Activated CD4-positive, alpha-beta memory T cell treated with anti-CD3 and anti-CD28 coated beads, Interleukin-2, amount 10 ng/mL, durations not matched to agents 7 days and 5 days (primary cell): ENCODE measurements around the gene DDN. TPM values are rescaled to one million over a fixed set of nuclear protein-coding genes. Genes with fewer than 3 reads are reported as not detected.

ENCODE experiments used
- CTCF ChIA-PET: fragments of 350-600 bp; sonication (Branson Sonifier 250); formaldehyde crosslinking; loops from one replicate; lab custom pipeline; 2021; ENCODE audit warnings: antibody characterized with exemption, inconsistent platforms; lab: Charles Lee
- POLR2A ChIA-PET: fragments of 350-600 bp; sonication (Branson Sonifier 250); formaldehyde crosslinking; loops from one replicate; lab custom pipeline; 2021; ENCODE audit warnings: antibody characterized with exemption; lab: Charles Lee
- DNase-seq: peaks from one replicate; pipeline ENCODE4 v3.0.0-alpha.2; 2020
- H3K27ac Mint-ChIP-seq: one replicate; pipeline ENCODE4 v1.8.0; 2021; ENCODE audit warnings: mild to moderate bottlenecking, mixed read lengths
- H3K27me3 Mint-ChIP-seq: one replicate; pipeline ENCODE4 v1.8.0; 2021; ENCODE audit warnings: mixed read lengths
- H3K36me3 Mint-ChIP-seq: one replicate; pipeline ENCODE4 v1.8.0; 2021; ENCODE audit warnings: low read depth, mixed read lengths
- H3K4me1 Mint-ChIP-seq: one replicate; pipeline ENCODE4 v1.8.0; 2021; ENCODE audit warnings: mixed read lengths
- H3K4me3 Mint-ChIP-seq: one replicate; pipeline ENCODE4 v1.8.0; 2021; ENCODE audit warnings: mild to moderate bottlenecking, mixed read lengths
- H3K9me3 Mint-ChIP-seq: one replicate; pipeline ENCODE4 v1.8.0; 2021; ENCODE audit warnings: mixed read lengths
- total RNA-seq, 2 experiments: library from RNA; stranded (reverse); gene quantifications; one replicate each; pipeline ENCODE4 v1.2.3, GENCODE V29; 2021

The DDN gene
- under 1 TPM; 0.23 TPM for total RNA-seq

GRCh38 chr12:48999371-49000131 is at the start of gene DDN:
DDN (minus strand) TSS chr12:48999375; CDS start chr12:48999287, 88 bp downstream.
- DNase-seq, result peak; percentile 43
- Mint-ChIP-seq H3K27ac (no peak within 1 kb of the TSS), H3K9me3 (no peaks in the 10 kb centered on the region), H3K4me1 (peaks cover 33% of the 10 kb centered on the region), H3K36me3 (peaks cover 33% of the 10 kb centered on the region), H3K4me3 (peak within 1 kb of the TSS; percentile 56), H3K27me3 (peaks cover 42% of the 10 kb centered on the region)
- CTCF ChIA-PET, result interaction anchor here (1.1 to 10.7 kb wide), 7 partner anchors 11 to 95 kb away, joined by 3 to 116 read pairs (median 7); partner anchors contain the start of genes DHH and PRKAG1
- POLR2A ChIA-PET, result interaction anchor here (0.7 to 8.2 kb wide), 8 partner anchors 9 to 147 kb away, joined by 3 to 96 read pairs (median 4); partner anchors contain the start of genes PRKAG1 and WNT1

- CTCF ChIA-PET, result interaction anchor here (1.0 kb wide), 1 partner anchor 15 kb away, joined by 3 read pairs; no protein-coding TSS in a partner anchor
- H3K36me3 Mint-ChIP-seq, result peaks cover 93% of the 10 kb centered on the region
Observed at GRCh38 chr12:49048953-49049352, 49.8 kb upstream of the DDN start.

GRCh38 chr12:49046129-49046895 is 47.1 kb upstream of the DDN start:
- H3K27ac Mint-ChIP-seq, result no peak overlapping the region
- CTCF ChIA-PET, result interaction anchor here (0.7 to 1.5 kb wide), 3 partner anchors 17 to 29 kb away, joined by 3 to 6 read pairs (median 4); no protein-coding TSS in a partner anchor
- peaks cover 91% of the 10 kb centered on the region for H3K36me3 Mint-ChIP-seq
- POLR2A ChIA-PET, result interaction anchor here (1.4 to 1.6 kb wide), 2 partner anchors 12 to 26 kb away, joined by 5 read pairs; no protein-coding TSS in a partner anchor
- H3K27me3 Mint-ChIP-seq, result no peaks in the 10 kb centered on the region
- DNase-seq, result no peak
- H3K4me1 Mint-ChIP-seq, result peaks cover 5% of the 10 kb centered on the region
- H3K9me3 Mint-ChIP-seq, result no peaks in the 10 kb centered on the region
- no peak overlapping the region for H3K4me3 Mint-ChIP-seq

More at GRCh38 chr12:49048953-49049352, 49.8 kb upstream of the DDN start:
- Mint-ChIP-seq H3K27me3 (no peaks in the 10 kb centered on the region), H3K9me3 (no peaks in the 10 kb centered on the region), H3K27ac (no peak overlapping the region), H3K4me3 (no peak overlapping the region), H3K4me1 (peaks cover 3% of the 10 kb centered on the region)
- no peak for DNase-seq
- POLR2A ChIA-PET, result interaction anchor here (1.0 to 1.2 kb wide), 3 partner anchors 8 to 197 kb away, joined by 3 to 5 read pairs (median 3); partner anchors contain the start of gene DDX23

DNA sequence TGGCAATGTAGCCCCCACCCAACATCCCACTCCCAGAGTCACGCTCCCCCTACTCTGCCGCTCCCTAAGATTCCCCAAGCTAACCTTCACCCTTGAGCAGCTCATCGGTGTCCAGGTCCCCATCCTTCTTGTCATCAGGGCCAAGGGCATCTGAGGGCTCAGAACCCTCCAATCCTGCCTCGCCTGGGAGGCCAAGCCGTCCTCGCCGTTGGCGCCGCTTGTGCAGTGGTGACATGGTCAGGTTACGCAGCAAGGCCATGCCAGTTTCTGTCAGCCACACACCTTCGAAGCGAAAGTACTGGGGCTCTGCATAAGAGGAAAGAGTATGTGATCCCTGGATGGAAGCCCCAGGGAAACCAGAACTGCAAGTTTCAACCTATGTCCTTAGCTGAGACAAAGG is 45.5 kb upstream of the DDN start:
- Mint-ChIP-seq H3K9me3 (no peaks in the 10 kb centered on the region), H3K27ac (peak overlapping the region; percentile 26), H3K27me3 (no peaks in the 10 kb centered on the region), H3K4me1 (peaks cover 5% of the 10 kb centered on the region), H3K4me3 (no peak overlapping the region), H3K36me3 (peaks cover 90% of the 10 kb centered on the region)
- ChIA-PET CTCF (interaction anchor here (0.7 to 2.0 kb wide), 10 partner anchors 11 to 191 kb away, joined by 3 to 13 read pairs (median 6); partner anchors contain the start of genes FKBP11 and RHEBL1), POLR2A (interaction anchor here (1.6 kb wide), 1 partner anchor 55 kb away, joined by 5 read pairs; no protein-coding TSS in a partner anchor)
- DNase-seq, result no peak

- Mint-ChIP-seq H3K9me3 (no peaks in the 10 kb centered on the region), H3K4me3 (no peak overlapping the region), H3K36me3 (peaks cover 89% of the 10 kb centered on the region), H3K4me1 (peaks cover 5% of the 10 kb centered on the region), H3K27me3 (no peaks in the 10 kb centered on the region), H3K27ac (peak overlapping the region; percentile 51)
- CTCF ChIA-PET, result interaction anchor here (0.7 to 2.0 kb wide), 27 partner anchors 9 to 191 kb away, joined by 3 to 13 read pairs (median 4); partner anchors contain the start of genes ARF3, FKBP11, RHEBL1 and TUBA1A
- POLR2A ChIA-PET, result interaction anchor here (1.2 to 1.6 kb wide), 3 partner anchors 51 to 86 kb away, joined by 3 to 5 read pairs (median 4); partner anchors contain the start of gene DHH
- DNase-seq, result peak; percentile 83
Observed at GRCh38 chr12:49043856-49044258, 44.7 kb upstream of the DDN start.

- H3K9me3 Mint-ChIP-seq, result no peaks in the 10 kb centered on the region
- POLR2A ChIA-PET, result interaction anchor here (1.2 to 1.6 kb wide), 3 partner anchors 51 to 87 kb away, joined by 3 to 5 read pairs (median 4); partner anchors contain the start of gene DHH
- no peak overlapping the region for H3K4me3 Mint-ChIP-seq
- peaks cover 89% of the 10 kb centered on the region for H3K36me3 Mint-ChIP-seq
- H3K4me1 Mint-ChIP-seq, result peaks cover 5% of the 10 kb centered on the region
- CTCF ChIA-PET, result interaction anchor here (0.7 to 2.0 kb wide), 25 partner anchors 8 to 190 kb away, joined by 3 to 13 read pairs (median 4); partner anchors contain the start of genes ARF3, FKBP11, RHEBL1 and TUBA1A
- H3K27me3 Mint-ChIP-seq, result no peaks in the 10 kb centered on the region
- H3K27ac Mint-ChIP-seq, result no peak overlapping the region
- DNase-seq, result no peak
Observed at GRCh38 chr12:49043241-49043640, 44.1 kb upstream of the DDN start.

GRCh38 chr12:49041881-49042484 is 42.8 kb upstream of the DDN start:
- DNase-seq, result no peak
- H3K36me3 Mint-ChIP-seq, result peaks cover 86% of the 10 kb centered on the region
- H3K27ac Mint-ChIP-seq, result no peak overlapping the region
- peaks cover 5% of the 10 kb centered on the region for H3K4me1 Mint-ChIP-seq
- ChIA-PET POLR2A (interaction anchor here (0.6 kb wide), 1 partner anchor 48 kb away, joined by 4 read pairs; no protein-coding TSS in a partner anchor), CTCF (interaction anchor here (1.0 to 1.7 kb wide), 3 partner anchors 28 to 54 kb away, joined by 3 to 4 read pairs (median 3); partner anchors contain the start of gene RHEBL1)
- H3K27me3 Mint-ChIP-seq, result no peaks in the 10 kb centered on the region
- no peak overlapping the region for H3K4me3 Mint-ChIP-seq
- no peaks in the 10 kb centered on the region for H3K9me3 Mint-ChIP-seq

GRCh38 chr12:49041036-49041880 is 42.1 kb upstream of the DDN start:
- POLR2A ChIA-PET, result interaction anchor here (0.6 to 0.9 kb wide), 2 partner anchors 47 to 90 kb away, joined by 3 to 4 read pairs; partner anchors contain the start of gene TUBA1B
- H3K36me3 Mint-ChIP-seq, result peaks cover 84% of the 10 kb centered on the region
- H3K27me3 Mint-ChIP-seq, result no peaks in the 10 kb centered on the region
- CTCF ChIA-PET, result interaction anchor here (1.0 to 1.3 kb wide), 2 partner anchors 28 to 53 kb away, joined by 3 read pairs; partner anchors contain the start of gene RHEBL1
- no peaks in the 10 kb centered on the region for H3K9me3 Mint-ChIP-seq
- DNase-seq, result no peak
- no peak overlapping the region for H3K4me3 Mint-ChIP-seq
- H3K4me1 Mint-ChIP-seq, result peaks cover 5% of the 10 kb centered on the region
- no peak overlapping the region for H3K27ac Mint-ChIP-seq

DNA sequence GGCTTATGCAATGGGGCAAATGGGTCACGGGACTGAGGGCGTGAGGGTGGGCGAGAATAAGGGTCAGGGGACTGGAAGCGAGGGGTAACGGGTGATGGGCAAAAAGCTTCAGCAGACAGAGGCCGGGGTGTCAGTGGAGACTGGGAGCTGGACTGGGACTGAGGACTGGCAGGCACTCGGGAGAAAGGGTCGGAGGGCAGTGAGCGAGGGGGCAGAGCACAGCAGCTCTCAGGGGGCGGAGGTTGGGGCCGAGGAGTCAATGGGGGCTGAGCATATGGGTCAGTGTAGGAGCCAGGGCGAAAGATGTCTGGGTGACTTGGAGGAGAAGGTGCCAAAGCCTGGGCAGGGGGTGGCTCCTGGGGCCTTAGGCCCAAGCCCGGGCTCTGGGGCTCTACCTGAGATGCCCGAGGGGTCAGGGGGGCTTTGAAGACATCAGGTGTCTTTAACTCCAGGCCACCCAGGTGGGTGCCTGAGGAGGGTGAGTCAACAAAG is 41.2 kb upstream of the DDN start:
- peaks cover 83% of the 10 kb centered on the region for H3K36me3 Mint-ChIP-seq
- no peak overlapping the region for H3K4me3 Mint-ChIP-seq
- DNase-seq, result no peak
- ChIA-PET CTCF (interaction anchor here (0.6 to 1.0 kb wide), 3 partner anchors 21 to 252 kb away, joined by 3 read pairs; no protein-coding TSS in a partner anchor), POLR2A (interaction anchor here (0.9 to 1.7 kb wide), 3 partner anchors 10 to 91 kb away, joined by 3 to 8 read pairs (median 5); partner anchors contain the start of gene TUBA1B)
- peaks cover 5% of the 10 kb centered on the region for H3K4me1 Mint-ChIP-seq
- no peaks in the 10 kb centered on the region for H3K27me3 Mint-ChIP-seq
- no peaks in the 10 kb centered on the region for H3K9me3 Mint-ChIP-seq
- H3K27ac Mint-ChIP-seq, result no peak overlapping the region

- no peak for DNase-seq
- POLR2A ChIA-PET, result interaction anchor here (0.6 to 1.7 kb wide), 4 partner anchors 9 to 91 kb away, joined by 3 to 8 read pairs (median 4); partner anchors contain the start of genes RHEBL1 and TUBA1B
- Mint-ChIP-seq H3K36me3 (peaks cover 83% of the 10 kb centered on the region), H3K27me3 (no peaks in the 10 kb centered on the region), H3K4me1 (peaks cover 5% of the 10 kb centered on the region), H3K27ac (no peak overlapping the region), H3K9me3 (no peaks in the 10 kb centered on the region), H3K4me3 (no peak overlapping the region)
- CTCF ChIA-PET, result interaction anchor here (0.9 to 1.0 kb wide), 3 partner anchors 15 to 24 kb away, joined by 3 read pairs; no protein-coding TSS in a partner anchor
Observed at GRCh38 chr12:49039421-49040363, 40.5 kb upstream of the DDN start.
